HG03175 (cell line): ENCODE data around the gene AHCYL2.
A peak's percentile ranks its signal among the peaks of the same experiment; 100 is the strongest.

Experiments used
- ATAC-seq: cut with Tn5 transposase; IDR thresholded peaks from one replicate; pipeline ENCODE4 v1.9.1; 2021; ENCODE audit warnings: mild to moderate bottlenecking, moderate library complexity; ENCODE audit not compliant: unreplicated experiment

Gene AHCYL2

DNA sequence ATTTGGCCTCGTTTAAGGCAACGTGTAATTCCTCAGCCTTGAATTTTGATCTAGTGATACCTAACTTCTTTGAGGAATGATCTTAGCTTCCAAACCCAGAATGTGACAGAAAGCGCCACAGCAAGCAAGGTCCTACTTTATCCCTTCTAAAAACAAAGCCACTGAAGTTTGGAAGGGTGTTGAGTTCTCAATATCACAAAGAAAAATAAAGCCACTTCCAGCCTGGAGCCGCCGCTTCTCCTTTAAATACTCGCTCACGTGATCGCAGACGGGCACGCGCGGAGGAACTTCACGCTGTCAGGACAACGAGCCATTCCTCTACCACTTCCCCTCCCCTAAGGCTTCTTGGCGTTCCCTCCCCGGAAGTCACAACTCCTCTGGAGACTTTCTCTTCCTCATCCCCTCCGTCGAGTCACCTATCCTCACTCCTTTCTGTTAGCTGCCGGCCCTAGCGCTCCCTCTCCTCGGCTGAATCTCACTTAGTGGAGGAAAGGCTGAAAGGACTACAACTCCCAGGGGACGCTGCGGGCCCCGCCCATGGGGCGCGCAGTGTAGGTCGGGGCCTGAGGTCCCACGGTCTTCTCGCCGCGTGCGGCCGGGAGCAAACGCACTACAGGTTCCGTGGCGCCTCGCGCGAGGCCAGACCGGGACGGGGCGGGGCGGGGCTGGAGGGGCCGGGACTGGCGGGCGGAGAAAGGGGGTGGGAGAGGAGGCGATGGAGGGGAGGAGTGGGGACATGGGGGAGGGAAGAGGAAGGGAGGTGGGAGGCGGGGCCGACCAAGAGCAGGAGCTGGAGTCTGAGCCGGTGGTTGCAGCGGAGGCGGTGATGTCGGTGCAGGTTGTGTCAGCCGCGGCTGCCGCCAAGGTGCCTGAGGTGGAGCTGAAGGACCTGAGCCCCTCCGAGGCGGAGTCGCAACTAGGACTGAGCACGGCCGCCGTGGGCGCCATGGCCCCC, at the start of gene AHCYL2:
AHCYL2 (plus strand) TSS at position 780 of the 955 bp plus-strand sequence.
- peak; percentile 87 for ATAC-seq

DNA sequence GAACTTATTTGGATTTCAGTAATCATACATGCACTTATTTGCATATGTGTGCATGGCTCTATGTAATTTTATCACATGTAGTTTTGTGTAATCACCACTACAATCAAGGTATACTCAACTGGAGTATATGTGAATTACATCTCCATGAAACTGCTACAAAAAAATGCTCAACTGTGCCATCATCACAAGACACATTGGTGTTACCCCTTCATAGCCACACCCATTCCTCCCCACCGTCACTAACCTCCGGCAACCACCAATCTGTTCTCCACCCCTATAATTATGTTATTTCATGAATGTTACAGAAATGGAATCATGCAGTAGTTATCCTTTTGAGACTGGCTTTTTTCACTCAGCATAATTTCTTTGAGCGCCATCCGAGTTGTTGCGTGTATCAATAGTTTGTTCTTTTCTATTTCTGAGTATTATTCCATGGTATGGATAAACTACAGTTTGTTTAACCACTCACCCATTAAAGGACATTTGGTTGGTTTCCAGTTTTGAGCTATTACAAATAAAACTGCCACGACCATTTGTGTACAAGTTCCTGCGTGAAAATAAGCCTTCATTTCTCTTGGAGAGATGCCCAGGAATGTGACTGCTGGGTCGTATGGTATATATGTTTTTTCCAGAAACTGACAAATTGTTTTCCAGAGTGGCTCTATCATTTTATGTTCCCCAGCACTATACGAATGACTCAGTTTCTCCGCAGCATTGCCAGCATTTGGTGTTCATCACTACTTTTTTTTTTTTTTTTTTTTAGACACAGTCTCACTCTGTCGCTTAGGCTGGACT, 47.7 kb upstream of the AHCYL2 start:
- ATAC-seq, result no peak

GRCh38 chr7:129184981-129185670, 39.7 kb upstream of the AHCYL2 start:
- no peak for ATAC-seq

DNA sequence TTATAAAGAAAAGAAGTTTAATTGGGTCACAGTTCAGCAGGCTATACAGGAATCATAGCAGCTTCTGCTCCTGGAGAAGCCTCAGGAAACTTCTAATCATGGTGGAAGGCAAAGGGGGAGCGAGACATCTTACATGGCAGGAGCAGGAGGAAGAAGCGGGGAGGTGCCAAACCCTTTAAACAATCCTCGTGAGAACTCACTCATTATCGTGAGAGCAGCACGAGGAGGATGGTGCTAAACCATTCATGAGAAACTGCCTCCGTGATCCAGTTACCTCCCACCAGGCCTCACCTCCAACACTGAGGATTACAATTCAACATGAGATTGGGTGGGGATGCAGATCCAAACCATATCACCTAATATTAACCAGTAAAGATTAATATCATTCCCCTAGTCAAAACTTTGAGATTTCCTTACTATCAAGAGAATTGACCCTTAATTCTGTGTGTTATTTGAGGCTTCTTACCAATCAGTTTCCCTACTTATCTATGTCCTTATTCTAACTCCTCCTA, 38.0 kb upstream of the AHCYL2 start:
- ATAC-seq, result no peak

GRCh38 chr7:129187681-129188371, 37.0 kb upstream of the AHCYL2 start:
- ATAC-seq, result no peak

DNA sequence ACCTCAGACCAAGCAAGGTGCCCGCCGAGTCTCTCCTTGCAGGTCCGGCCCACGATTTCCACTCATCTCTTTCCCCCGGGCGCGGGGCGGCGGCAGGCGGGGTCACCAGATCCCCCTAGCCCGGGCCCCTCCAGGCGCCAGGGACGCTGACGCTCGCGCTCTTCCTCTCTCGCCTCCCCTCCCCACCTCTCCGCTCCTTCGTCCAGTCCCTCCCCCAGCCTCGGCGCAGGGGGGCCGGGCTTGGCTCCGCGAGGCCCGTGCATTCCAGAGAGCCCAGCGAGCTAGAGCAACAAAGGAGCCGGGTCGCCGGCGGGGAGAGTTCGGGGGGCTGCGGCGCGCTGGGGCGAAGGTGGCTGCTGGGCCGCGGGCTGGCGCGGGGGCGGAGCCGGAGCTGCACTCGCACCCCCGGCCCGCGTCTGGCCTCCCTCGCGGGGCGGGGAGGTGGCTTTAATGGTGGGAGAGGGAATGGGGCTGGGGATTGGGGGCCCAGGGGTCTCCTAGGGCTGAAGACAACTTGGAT, 36.4 kb upstream of the AHCYL2 start, which contains the start of gene SMO:
SMO (plus strand) TSS at position 262 of the 520 bp plus-strand sequence. CDS start 519 bp downstream, outside the sequence.
- ATAC-seq, result no peak

DNA sequence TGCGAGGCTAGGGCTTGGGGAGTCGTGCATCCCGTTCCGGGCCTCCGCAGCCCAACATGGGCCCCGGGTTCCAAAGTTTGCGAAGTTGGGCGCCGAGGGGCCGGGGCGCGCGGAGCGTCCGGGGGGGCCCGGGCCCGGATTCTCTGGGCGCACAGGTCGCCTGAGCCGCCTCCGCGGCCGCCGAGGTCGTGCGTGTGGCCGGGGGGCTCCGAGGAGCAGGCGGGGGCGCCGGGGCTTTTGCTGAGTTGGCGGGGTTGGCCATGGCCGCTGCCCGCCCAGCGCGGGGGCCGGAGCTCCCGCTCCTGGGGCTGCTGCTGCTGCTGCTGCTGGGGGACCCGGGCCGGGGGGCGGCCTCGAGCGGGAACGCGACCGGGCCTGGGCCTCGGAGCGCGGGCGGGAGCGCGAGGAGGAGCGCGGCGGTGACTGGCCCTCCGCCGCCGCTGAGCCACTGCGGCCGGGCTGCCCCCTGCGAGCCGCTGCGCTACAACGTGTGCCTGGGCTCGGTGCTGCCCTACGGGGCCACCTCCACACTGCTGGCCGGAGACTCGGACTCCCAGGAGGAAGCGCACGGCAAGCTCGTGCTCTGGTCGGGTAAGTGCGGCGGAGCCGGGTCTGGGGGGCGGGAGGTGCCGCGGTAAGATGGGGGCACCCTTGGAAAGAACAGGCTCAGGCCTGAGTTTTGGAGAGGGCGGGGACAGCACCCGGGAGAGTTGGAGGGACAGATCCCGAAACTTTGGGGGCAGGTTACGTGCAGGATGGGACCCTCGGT, 35.8 kb upstream of the AHCYL2 start:
- no peak for ATAC-seq

DNA sequence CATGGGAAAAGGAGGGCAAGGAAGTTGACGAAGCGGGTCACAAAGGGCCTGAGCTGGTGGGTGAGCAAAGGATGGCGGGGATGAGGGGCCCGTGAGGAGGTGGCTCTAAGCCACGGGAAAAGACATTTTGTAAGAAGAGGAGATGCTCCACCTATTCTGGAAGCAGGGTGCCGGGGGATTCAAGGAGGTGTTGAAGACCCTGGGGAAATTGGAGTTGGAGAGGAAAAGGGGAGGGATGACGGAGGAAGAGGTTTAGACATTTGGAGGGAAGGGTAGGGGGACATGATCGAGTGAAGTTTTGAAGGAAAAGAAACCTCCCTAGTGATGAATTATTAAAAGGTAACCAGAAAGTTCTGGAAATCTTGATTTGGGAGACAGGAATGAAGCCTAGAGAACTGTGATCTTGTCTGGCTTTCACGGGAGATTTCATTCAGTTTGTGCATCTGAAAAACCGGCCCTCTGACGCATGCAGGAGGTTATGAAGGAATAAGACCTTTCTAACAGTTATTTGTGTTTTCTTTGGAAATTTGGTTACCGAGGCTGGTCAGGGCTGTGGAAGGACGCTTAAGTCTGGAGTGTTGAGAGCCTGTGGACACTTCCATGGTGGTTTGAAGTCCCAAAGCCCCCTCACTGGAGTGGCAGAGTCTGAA, 35.0 kb upstream of the AHCYL2 start:
- ATAC-seq, result no peak

DNA sequence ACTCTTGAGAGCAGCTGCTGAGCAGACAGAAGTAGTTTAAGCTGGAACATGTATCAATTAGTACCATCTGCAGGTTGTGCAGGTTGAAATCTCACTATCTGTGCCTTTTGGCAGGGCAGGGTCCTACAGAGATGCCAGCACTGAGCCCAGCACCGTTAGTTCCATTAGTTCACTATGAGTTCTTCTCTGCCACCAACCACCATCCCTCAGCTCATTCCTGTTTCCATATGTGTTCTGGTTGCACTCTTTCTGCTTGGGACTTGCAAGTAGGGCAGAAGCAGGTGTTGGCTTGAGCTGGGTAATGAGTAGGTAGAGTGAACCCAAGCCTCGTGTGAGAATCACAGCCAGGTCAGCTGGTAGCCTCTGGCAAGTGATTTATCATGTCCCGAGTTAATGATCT, 33.6 kb upstream of the AHCYL2 start:
- ATAC-seq, result no peak

DNA sequence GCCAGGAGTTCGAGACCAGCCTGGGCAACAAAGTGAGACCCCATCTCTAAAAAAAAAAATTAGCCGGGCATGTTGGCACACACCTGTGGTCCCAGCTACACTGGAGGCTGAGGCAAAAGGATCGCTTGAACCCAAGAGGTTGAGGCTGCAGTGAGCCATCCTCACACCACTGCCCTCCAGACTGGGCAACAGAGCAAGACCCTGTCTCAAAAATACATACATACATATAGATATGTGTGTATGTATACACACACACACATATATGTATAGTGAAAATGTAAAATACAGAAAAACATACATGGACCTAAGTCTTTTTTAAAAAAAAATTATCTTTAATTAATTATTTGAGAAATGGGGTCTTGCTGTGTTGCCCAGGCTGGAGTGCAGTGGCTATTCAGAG, 30.9 kb upstream of the AHCYL2 start:
- ATAC-seq, result no peak

GRCh38 chr7:129197771-129198170, 27.1 kb upstream of the AHCYL2 start:
- ATAC-seq, result no peak

DNA sequence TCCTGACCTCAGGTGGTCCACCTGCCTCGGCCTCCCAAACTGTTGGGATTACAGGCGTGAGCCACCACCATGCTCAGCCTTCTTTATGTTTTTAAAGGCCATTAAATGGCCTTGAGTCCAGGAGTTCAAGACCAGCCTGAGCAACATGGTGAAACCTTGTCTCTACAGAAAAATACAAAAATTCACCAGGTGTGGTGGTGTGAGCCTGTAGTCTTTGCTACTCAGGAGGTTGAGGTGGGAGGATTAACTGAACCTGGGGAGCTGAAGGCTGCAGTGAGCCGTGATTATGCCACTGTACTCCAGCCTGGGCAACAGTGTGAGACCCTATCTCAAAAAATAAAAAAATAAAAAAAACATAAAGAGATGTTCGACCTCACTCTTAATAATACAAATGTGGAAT, 25.4 kb upstream of the AHCYL2 start:
- ATAC-seq, result no peak

DNA sequence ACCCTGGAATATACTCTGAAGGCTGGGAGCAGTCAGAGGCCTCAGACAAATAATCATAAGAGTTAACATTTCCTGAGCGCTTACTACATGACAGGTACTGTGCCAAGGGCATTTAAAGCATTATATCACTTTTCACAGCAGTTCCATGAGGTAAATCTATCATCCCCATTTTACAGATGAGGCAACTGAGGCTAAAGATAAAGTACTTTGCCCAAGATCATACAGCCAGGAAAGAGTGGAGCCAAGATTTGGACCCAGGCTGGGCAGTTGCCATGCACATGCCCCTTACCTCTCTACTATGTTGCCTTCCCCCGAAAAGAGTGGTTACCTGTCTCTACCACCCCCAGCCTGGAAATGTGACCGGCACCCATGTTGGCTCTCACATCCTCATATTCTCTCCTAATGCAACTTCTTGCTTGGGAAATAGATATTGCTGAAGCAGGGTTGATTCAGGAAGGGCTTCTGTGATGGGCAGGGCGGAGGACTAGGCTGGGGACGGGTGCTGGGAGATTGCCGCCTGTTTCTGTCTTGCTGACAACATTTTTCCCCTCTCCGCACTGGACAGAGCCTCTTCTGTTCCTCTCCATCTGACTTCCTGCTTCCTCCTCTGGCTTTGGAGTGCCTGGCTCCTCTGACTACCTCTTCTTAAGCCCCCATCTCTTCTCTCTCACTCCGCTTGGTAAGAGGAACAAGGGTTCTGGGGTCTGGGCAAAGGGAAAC, 22.6 kb upstream of the AHCYL2 start:
- no peak for ATAC-seq

DNA sequence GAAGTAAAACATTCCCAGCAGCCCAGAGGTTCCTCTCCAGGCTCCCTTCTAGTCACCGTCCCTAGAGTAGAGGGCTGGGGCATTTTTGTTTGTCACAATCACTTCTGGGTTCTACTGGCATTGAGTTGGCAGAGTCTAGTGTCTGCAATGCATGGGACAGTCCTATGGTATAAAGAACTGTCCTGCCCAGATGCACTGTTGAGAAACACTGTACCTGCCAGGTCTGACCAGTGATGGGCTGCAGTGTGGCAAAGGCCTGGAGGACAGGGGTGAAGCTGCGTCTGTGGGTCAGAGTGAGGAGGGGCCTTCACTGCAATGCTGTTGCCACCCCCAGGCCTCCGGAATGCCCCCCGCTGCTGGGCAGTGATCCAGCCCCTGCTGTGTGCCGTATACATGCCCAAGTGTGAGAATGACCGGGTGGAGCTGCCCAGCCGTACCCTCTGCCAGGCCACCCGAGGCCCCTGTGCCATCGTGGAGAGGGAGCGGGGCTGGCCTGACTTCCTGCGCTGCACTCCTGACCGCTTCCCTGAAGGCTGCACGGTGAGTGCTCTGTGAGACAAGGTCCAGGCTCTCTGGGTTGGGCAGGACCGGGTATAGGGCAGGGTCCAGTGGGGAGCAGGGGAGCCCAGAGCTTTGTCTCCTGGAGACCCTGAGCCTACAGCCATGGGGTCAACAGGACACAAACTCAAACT, 21.6 kb upstream of the AHCYL2 start:
- ATAC-seq, result no peak

GRCh38 chr7:129205126-129205818, 19.6 kb upstream of the AHCYL2 start:
- ATAC-seq, result no peak

DNA sequence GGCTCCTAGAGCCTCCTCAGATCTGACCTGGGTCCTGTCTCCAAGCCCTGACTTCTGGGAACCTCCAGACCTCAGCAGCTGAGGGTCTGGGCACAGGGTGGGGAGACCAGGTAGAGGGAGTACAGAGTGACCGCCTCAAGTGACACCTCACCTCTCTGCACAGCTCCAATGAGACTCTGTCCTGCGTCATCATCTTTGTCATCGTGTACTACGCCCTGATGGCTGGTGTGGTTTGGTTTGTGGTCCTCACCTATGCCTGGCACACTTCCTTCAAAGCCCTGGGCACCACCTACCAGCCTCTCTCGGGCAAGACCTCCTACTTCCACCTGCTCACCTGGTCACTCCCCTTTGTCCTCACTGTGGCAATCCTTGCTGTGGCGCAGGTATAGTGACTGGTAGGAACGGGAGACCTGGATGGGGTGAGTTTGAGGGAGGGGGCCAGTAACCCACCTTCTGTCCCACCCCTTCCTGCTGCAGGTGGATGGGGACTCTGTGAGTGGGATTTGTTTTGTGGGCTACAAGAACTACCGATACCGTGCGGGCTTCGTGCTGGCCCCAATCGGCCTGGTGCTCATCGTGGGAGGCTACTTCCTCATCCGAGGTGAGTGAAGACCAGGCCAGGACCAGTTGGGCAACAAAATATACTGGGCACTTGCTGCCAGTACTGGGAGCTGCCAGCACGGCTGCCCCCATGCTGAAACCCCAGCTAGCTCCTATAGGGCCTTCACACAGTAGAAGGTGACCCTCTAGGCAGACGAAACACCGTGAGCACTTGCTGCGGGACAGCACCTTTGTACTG, 18.6 kb upstream of the AHCYL2 start:
- no peak for ATAC-seq
